ENCODE results near the gene DEPDC4.

Gene DEPDC4

DNA sequence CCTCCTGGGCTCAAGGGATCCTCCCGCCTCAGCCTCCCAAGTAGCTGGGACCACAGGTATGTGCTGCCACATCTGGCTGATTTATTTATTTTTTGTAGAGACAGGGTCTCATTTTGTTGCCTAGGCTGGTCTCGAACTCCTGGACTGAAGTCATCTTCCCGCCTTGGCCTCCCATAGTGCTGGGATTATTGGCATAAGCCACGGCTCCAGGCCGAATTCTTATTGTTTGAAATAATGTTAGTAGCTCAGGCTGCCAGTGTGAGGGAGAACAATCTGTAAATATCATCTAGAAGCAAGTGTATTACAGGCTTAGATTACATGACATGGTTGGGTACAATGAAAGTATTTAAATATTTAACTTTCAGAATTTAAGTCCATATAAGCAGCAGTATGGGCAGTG, 58.0 kb downstream of the DEPDC4 start:
- Histone ChIP-seq H3K27ac (ENCODE audit: extremely low read depth, low read depth, low read length) (no peak overlapping the region), H3K4me3 (ENCODE audit: low read depth, low read length) (no peak overlapping the region), H3K9me3 (ENCODE audit: control insufficient read depth, insufficient read depth, low read depth, low read length) (no peaks in the 10 kb centered on the region), H3K36me3 (ENCODE audit: control insufficient read depth in 2 of 2, insufficient read depth in 1 of 2, low read length in 2 of 2) (peaks cover 69 to 72% of the 10 kb centered on the region in 2 experiments), H3K4me1 (ENCODE audit: control insufficient read depth, insufficient read depth, low read length) (no peaks in the 10 kb centered on the region)
- ChIA-PET POLR2A (no interaction called here), CTCF (interaction anchor here (0.6 kb wide), 1 partner anchor 67 kb away, joined by 3 read pairs; no protein-coding TSS in a partner anchor)
- TF ChIP-seq MEIS1 (CRISPR knock-in tag; IDR thresholded peaks at IDR 0.05; ENCODE audit: borderline replicate concordance) (no peak), ZNF266 (tag by site-specific recombination; IDR thresholded peaks at IDR 0.05; ENCODE audit: low read depth) (no peak), ZNF394 (tag by site-specific recombination; IDR thresholded peaks at IDR 0.05; ENCODE audit: borderline replicate concordance) (no peak), ZNF157 (tag by site-specific recombination; IDR thresholded peaks at IDR 0.05) (no peak), ZNF514 (tag by site-specific recombination; IDR thresholded peaks at IDR 0.05) (no peak), ZNF530 (tag by site-specific recombination; IDR thresholded peaks at IDR 0.05; ENCODE audit: low read depth) (no peak), ZXDB (tag by site-specific recombination; IDR thresholded peaks at IDR 0.05) (no peak), RBAK (tag by site-specific recombination; IDR thresholded peaks at IDR 0.05) (no peak), ZNF416 (tag by site-specific recombination; IDR thresholded peaks at IDR 0.05) (no peak), OSR2 (tag by site-specific recombination; IDR thresholded peaks at IDR 0.05) (no peak), ZNF48 (tag by site-specific recombination; IDR thresholded peaks at IDR 0.05) (no peak), ZNF23 (tag by site-specific recombination; IDR thresholded peaks at IDR 0.05; ENCODE audit: borderline replicate concordance) (no peak), ZNF404 (tag by site-specific recombination; IDR thresholded peaks at IDR 0.05) (no peak), ZBTB1 (tag by site-specific recombination; IDR thresholded peaks at IDR 0.05) (no peak), ZNF19 (tag by site-specific recombination; IDR thresholded peaks at IDR 0.05; ENCODE audit: low read depth) (no peak)
- TF ChIP-seq, protein P1, sequence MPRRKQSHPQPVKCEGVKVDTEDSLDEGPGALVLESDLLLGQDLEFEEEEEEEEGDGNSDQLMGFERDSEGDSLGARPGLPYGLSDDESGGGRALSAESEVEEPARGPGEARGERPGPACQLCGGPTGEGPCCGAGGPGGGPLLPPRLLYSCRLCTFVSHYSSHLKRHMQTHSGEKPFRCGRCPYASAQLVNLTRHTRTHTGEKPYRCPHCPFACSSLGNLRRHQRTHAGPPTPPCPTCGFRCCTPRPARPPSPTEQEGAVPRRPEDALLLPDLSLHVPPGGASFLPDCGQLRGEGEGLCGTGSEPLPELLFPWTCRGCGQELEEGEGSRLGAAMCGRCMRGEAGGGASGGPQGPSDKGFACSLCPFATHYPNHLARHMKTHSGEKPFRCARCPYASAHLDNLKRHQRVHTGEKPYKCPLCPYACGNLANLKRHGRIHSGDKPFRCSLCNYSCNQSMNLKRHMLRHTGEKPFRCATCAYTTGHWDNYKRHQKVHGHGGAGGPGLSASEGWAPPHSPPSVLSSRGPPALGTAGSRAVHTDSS (tag by site-specific recombination; IDR thresholded peaks at IDR 0.05): no peak
- TF ChIP-seq, protein P2, sequence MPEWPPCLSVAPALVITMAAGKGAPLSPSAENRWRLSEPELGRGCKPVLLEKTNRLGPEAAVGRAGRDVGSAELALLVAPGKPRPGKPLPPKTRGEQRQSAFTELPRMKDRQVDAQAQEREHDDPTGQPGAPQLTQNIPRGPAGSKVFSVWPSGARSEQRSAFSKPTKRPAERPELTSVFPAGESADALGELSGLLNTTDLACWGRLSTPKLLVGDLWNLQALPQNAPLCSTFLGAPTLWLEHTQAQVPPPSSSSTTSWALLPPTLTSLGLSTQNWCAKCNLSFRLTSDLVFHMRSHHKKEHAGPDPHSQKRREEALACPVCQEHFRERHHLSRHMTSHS (tag by site-specific recombination; IDR thresholded peaks at IDR 0.05): no peak
- TF ChIP-seq, protein P3, sequence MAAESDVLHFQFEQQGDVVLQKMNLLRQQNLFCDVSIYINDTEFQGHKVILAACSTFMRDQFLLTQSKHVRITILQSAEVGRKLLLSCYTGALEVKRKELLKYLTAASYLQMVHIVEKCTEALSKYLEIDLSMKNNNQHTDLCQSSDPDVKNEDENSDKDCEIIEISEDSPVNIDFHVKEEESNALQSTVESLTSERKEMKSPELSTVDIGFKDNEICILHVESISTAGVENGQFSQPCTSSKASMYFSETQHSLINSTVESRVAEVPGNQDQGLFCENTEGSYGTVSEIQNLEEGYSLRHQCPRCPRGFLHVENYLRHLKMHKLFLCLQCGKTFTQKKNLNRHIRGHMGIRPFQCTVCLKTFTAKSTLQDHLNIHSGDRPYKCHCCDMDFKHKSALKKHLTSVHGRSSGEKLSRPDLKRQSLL (tag by site-specific recombination; IDR thresholded peaks at IDR 0.05): no peak
- TF ChIP-seq, protein P4, sequence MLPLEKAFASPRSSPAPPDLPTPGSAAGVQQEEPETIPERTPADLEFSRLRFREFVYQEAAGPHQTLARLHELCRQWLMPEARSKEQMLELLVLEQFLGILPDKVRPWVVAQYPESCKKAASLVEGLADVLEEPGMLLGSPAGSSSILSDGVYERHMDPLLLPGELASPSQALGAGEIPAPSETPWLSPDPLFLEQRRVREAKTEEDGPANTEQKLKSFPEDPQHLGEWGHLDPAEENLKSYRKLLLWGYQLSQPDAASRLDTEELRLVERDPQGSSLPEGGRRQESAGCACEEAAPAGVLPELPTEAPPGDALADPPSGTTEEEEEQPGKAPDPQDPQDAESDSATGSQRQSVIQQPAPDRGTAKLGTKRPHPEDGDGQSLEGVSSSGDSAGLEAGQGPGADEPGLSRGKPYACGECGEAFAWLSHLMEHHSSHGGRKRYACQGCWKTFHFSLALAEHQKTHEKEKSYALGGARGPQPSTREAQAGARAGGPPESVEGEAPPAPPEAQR (tag by site-specific recombination; IDR thresholded peaks at IDR 0.05): no peak

DNA sequence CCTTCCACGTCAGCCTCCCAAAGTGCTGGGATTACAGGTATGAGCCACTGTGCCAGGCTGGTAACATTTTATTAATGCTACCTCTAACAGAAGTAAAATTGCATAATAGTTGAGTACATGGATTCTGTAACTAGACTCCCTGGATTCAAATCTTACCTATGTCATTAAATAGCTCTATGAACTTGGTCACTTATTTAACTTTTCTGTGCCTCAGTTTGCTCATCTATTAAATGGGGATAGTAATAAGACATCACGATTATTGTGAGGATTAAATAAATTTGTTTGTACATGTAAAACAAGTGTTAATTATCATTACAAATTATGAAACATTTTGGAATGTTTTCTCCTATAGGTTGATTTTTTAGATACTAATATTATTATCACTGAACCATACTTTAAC, 59.6 kb downstream of the DEPDC4 start:
- Histone ChIP-seq H3K27ac (ENCODE audit: extremely low read depth, low read depth, low read length) (no peak overlapping the region), H3K4me1 (ENCODE audit: control insufficient read depth, insufficient read depth, low read length) (no peaks in the 10 kb centered on the region), H3K9me3 (ENCODE audit: control insufficient read depth, insufficient read depth, low read depth, low read length) (no peaks in the 10 kb centered on the region), H3K4me3 (ENCODE audit: low read depth, low read length) (no peak overlapping the region), H3K36me3 (ENCODE audit: control insufficient read depth in 2 of 2, insufficient read depth in 1 of 2, low read length in 2 of 2) (peaks cover 57 to 60% of the 10 kb centered on the region in 2 experiments)
- TF ChIP-seq RBAK (tag by site-specific recombination; IDR thresholded peaks at IDR 0.05) (no peak), ZNF335 (tag by site-specific recombination; conservative IDR thresholded peaks at IDR 0.05) (no peak), ZNF121 (tag by site-specific recombination; IDR thresholded peaks at IDR 0.05) (no peak), ZNF501 (tag by site-specific recombination; IDR thresholded peaks at IDR 0.05) (no peak), YY1 (tag by site-specific recombination; IDR thresholded peaks at IDR 0.05) (no peak), GLI2 (tag by site-specific recombination; IDR thresholded peaks at IDR 0.05; ENCODE audit: borderline replicate concordance, low read depth) (no peak), KLF16 (tag by site-specific recombination; IDR thresholded peaks at IDR 0.05) (no peak)
- TF ChIP-seq, protein P5, sequence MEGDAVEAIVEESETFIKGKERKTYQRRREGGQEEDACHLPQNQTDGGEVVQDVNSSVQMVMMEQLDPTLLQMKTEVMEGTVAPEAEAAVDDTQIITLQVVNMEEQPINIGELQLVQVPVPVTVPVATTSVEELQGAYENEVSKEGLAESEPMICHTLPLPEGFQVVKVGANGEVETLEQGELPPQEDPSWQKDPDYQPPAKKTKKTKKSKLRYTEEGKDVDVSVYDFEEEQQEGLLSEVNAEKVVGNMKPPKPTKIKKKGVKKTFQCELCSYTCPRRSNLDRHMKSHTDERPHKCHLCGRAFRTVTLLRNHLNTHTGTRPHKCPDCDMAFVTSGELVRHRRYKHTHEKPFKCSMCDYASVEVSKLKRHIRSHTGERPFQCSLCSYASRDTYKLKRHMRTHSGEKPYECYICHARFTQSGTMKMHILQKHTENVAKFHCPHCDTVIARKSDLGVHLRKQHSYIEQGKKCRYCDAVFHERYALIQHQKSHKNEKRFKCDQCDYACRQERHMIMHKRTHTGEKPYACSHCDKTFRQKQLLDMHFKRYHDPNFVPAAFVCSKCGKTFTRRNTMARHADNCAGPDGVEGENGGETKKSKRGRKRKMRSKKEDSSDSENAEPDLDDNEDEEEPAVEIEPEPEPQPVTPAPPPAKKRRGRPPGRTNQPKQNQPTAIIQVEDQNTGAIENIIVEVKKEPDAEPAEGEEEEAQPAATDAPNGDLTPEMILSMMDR (tag by site-specific recombination; IDR thresholded peaks at IDR 0.05): no peak
- ChIA-PET CTCF (no interaction called here), POLR2A (interaction anchor here (0.6 to 0.7 kb wide), 2 partner anchors 156 to 459 kb away, joined by 3 read pairs; no protein-coding TSS in a partner anchor)

Measured in HEK293 (cell line).